ENCODE data around the gene DNER.
"Not testable (repeated sequence)": the region's sequence is repeated elsewhere in the genome, so short reads cannot be mapped to it uniquely, and the experiment has no call there.

DNER gene

GRCh38 chr2:229616433-229616832 is 97.9 kb downstream of the DNER start:
- DNase-seq = no peak

GRCh38 chr2:229614021-229614420 is 100.3 kb downstream of the DNER start:
- not testable (repeated sequence) for DNase-seq

- DNase-seq = no peak
These were observed 101.9 kb downstream of the DNER start for GRCh38 chr2:229612384-229612971.

GRCh38 chr2:229611360-229611759 is 103.0 kb downstream of the DNER start:
- no peak for DNase-seq

GRCh38 chr2:229610872-229611271 is 103.5 kb downstream of the DNER start:
- no peak for DNase-seq

GRCh38 chr2:229610333-229610732 is 104.0 kb downstream of the DNER start:
- no peak for DNase-seq

GRCh38 chr2:229601936-229602335 is 112.4 kb downstream of the DNER start:
- DNase-seq = no peak

- no peak for DNase-seq
These were observed 113.0 kb downstream of the DNER start for GRCh38 chr2:229601396-229601795.

GRCh38 chr2:229598227-229598626 is 116.1 kb downstream of the DNER start:
- no peak for DNase-seq

GRCh38 chr2:229596796-229597195 is 117.6 kb downstream of the DNER start:
- no peak for DNase-seq

- no peak for DNase-seq
These were observed 122.7 kb downstream of the DNER start for GRCh38 chr2:229591611-229592010.

- DNase-seq = peak; percentile 36
These were observed 127.3 kb downstream of the DNER start for GRCh38 chr2:229586746-229587705.

- DNase-seq = no peak
These were observed 128.3 kb downstream of the DNER start for GRCh38 chr2:229586012-229586411.

- no peak for DNase-seq
These were observed 132.2 kb downstream of the DNER start for GRCh38 chr2:229582151-229582550.

- no peak for DNase-seq
These were observed 136.1 kb downstream of the DNER start for GRCh38 chr2:229578052-229578846.

- DNase-seq = no peak
These were observed 138.6 kb downstream of the DNER start for GRCh38 chr2:229575569-229576315.

- no peak for DNase-seq
These were observed 141.7 kb downstream of the DNER start for GRCh38 chr2:229572507-229573271.

- no peak for DNase-seq
These were observed 143.1 kb downstream of the DNER start for GRCh38 chr2:229571243-229571642.

- DNase-seq = no peak
These were observed 148.0 kb downstream of the DNER start for GRCh38 chr2:229566370-229566769.

- no peak for DNase-seq
These were observed 150.0 kb downstream of the DNER start for GRCh38 chr2:229564300-229564907.

- DNase-seq = no peak
These were observed 151.0 kb downstream of the DNER start for GRCh38 chr2:229563388-229563787.
